Nucleus accumbens (tissue), 56 donors: ENCODE measurements around the gene FAM111A.

Experiments
- DNase-seq, 56 donors: peaks; one replicate each; lab custom pipeline; 2025; lab: John Stamatoyannopoulos, UW

Gene FAM111A

GRCh38 chr11:59195586-59195985, 52.9 kb downstream of the FAM111A start:
- DNase-seq: no peak

- DNase-seq: no peak
These were observed 54.1 kb downstream of the FAM111A start for GRCh38 chr11:59196777-59197176.

GRCh38 chr11:59197991-59198390, 55.3 kb downstream of the FAM111A start:
- DNase-seq: peak in 53 of 56 donors; percentile 20 to 89 (median 68)

GRCh38 chr11:59198726-59199125, 56.1 kb downstream of the FAM111A start:
- DNase-seq: no peak

GRCh38 chr11:59199546-59200422, 57.1 kb downstream of the FAM111A start:
- DNase-seq: no peak

- DNase-seq: no peak
These were observed 57.7 kb downstream of the FAM111A start for GRCh38 chr11:59200423-59200746.

- no peak for DNase-seq
These were observed 58.7 kb downstream of the FAM111A start for GRCh38 chr11:59201353-59201752.
